Gastrocnemius medialis (tissue), 4 donors: ENCODE data around the gene PGK2.

Source experiments
- CTCF ChIP-seq, 5 experiments: fragments of 450-650 bp in 3 of 5; fragments of 200-600 bp in 2 of 5; sonication (generic) in 2 of 5; IDR thresholded peaks in 4 of 5; conservative IDR thresholded peaks in 1 of 5; 1 replicate in 4 of 5; 2 replicates in 1 of 5; pipeline ENCODE4 v1.5.1; 2016 to 2019; ENCODE audit warnings: antibody characterized with exemption in 5 of 5, mild to moderate bottlenecking in 3 of 5, moderate library complexity in 3 of 5
- POLR2A ChIP-seq, 2 donors: fragments of 450-650 bp; IDR thresholded peaks; one replicate each; pipeline ENCODE4 v1.6.1; 2017; ENCODE audit warnings: antibody characterized with exemption in 2 of 2, mild to moderate bottlenecking in 2 of 2, moderate library complexity in 2 of 2

GRCh38 chr6:49776444-49776843, 10.6 kb downstream of the PGK2 start:
- no peak for TF ChIP-seq CTCF (IDR thresholded peaks at IDR 0.05 in 4 of 5, conservative IDR thresholded peaks at IDR 0.05 in 1 of 5)
- TF ChIP-seq POLR2A (IDR thresholded peaks at IDR 0.05): no peak
